Testis (tissue), 2 donors: ENCODE measurements around the gene PLA1A.

Experiments
- CTCF ChIP-seq, 3 experiments: fragments of 450-650 bp in 2 of 3; fragments of 200-600 bp in 1 of 3; sonication (generic) in 1 of 3; IDR thresholded peaks; one replicate each; pipeline ENCODE4 v1.5.1; 2016 to 2019; ENCODE audit warnings: antibody characterized with exemption in 3 of 3, mild to moderate bottlenecking in 2 of 3, moderate library complexity in 1 of 3
- POLR2A ChIP-seq: fragments of 450-650 bp; IDR thresholded peaks from one replicate; pipeline ENCODE4 v1.6.1; 2017; ENCODE audit warnings: antibody characterized with exemption, mild to moderate bottlenecking, moderate library complexity

GRCh38 chr3:119642746-119643473, 45.2 kb downstream of the PLA1A start:
- no peak for TF ChIP-seq POLR2A
- no peak for TF ChIP-seq CTCF (IDR thresholded peaks at IDR 0.05)
